Colon (tissue), 2 donors: Measurements from ENCODE around the gene TPK1.
"Not testable (repeated sequence)": the region's sequence is repeated elsewhere in the genome, so short reads cannot be mapped to it uniquely, and the experiment has no call there.

ENCODE experiments used
- FAIRE-seq: peaks from 2 replicates; lab custom pipeline; 2012; peaks lifted over from hg19 to GRCh38; lab: Jason Lieb, UNC
- donor health status: control.
- donor health status: control.

The TPK1 gene

DNA sequence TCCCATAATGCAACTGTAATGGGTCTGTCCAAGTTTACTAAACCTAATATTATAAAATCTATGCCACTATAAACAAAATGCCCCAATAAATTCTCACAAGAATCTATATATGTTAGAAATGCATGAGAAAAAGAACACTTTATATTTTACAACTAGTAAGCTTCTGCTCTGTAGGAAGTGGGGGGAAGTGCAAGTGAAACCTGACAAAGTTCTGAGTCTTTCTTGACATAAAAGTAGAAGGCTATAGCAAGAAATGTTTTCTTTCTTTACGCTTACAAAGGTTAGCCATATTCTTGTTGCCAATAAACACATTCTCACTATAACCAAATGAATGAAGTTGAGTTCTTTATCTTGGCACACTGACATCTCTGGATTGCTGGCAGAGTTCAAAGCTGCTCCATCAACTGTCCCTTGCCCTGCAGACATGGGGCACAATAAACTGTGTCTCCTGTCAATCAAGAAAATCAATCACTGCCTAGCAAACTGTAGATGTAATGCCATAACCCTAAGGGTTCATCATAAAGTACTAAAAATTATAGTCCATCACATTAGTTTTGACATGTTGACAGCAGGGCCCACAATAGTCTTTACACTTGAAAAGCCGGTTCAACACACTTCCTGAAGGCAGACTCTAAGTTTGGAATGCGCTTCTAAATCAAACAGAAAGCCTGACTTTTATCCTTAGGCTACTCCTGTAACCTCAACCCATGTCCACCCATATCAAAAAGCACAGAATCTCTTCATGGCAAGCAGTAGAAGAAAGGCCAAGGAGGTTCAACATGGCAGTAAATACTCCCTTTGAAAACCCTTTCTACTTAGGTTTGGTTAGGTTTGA, 58.6 kb downstream of the TPK1 start:
- no peak for FAIRE-seq

GRCh38 chr7:144776447-144776846, 59.4 kb downstream of the TPK1 start:
- FAIRE-seq: no peak

GRCh38 chr7:144775749-144776148, 60.1 kb downstream of the TPK1 start:
- no peak for FAIRE-seq

- FAIRE-seq: no peak
Measured at GRCh38 chr7:144771927-144772326, 63.9 kb downstream of the TPK1 start.

- FAIRE-seq: no peak
Measured at GRCh38 chr7:144771174-144771573, 64.7 kb downstream of the TPK1 start.

GRCh38 chr7:144769352-144769751, 66.5 kb downstream of the TPK1 start:
- FAIRE-seq: no peak

- FAIRE-seq: no peak
Measured at GRCh38 chr7:144768633-144769032, 67.2 kb downstream of the TPK1 start.

GRCh38 chr7:144763291-144763690, 72.6 kb downstream of the TPK1 start:
- FAIRE-seq: no peak

- no peak for FAIRE-seq
Measured at GRCh38 chr7:144762853-144763252, 73.0 kb downstream of the TPK1 start.

DNA sequence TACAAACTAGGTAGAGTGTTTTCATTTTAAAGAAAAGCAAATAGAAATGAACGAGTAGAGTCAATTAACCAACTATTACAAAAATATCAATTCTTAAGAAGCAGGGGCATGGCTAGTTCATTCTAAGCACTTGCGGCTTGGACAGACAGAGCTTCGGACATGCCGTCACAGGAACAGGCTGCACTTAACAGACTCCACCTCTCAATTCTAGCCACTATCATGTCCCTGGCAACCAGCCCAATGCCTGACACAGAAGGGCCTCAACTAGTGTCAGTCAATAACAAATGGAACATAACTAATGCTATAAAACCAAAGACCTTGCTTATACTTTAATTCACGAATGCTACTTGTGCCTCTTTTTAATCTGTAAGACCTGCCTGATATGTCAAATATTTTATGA, 74.4 kb downstream of the TPK1 start:
- FAIRE-seq: no peak

GRCh38 chr7:144759653-144760052, 76.2 kb downstream of the TPK1 start:
- no peak for FAIRE-seq

DNA sequence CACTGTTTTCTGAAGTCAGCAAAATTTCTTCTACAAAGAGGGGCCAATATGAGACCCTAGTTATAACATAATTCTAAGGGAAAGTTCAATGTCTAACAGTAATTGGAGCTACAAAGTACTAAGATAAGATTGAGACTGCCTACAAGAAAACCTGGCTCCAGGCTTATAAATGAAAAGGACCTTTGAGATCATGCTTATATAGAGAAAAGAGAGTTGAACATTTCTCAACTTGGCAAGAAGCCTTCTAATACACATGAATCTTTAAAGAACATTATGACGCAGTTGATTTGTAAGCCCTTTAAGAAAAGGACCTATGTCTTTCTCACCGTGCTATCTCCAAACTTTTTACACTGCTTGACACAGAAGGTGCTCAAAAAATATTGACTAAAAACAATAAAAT, 87.9 kb downstream of the TPK1 start:
- no peak for FAIRE-seq

- peak; percentile 21 for FAIRE-seq
Measured at GRCh38 chr7:144738708-144739314, 97.0 kb downstream of the TPK1 start.

- FAIRE-seq: no peak
Measured at GRCh38 chr7:144738146-144738545, 97.7 kb downstream of the TPK1 start.

- no peak for FAIRE-seq
Measured at GRCh38 chr7:144736880-144737493, 98.9 kb downstream of the TPK1 start.

GRCh38 chr7:144735505-144736276, 100.2 kb downstream of the TPK1 start:
- FAIRE-seq: no peak

DNA sequence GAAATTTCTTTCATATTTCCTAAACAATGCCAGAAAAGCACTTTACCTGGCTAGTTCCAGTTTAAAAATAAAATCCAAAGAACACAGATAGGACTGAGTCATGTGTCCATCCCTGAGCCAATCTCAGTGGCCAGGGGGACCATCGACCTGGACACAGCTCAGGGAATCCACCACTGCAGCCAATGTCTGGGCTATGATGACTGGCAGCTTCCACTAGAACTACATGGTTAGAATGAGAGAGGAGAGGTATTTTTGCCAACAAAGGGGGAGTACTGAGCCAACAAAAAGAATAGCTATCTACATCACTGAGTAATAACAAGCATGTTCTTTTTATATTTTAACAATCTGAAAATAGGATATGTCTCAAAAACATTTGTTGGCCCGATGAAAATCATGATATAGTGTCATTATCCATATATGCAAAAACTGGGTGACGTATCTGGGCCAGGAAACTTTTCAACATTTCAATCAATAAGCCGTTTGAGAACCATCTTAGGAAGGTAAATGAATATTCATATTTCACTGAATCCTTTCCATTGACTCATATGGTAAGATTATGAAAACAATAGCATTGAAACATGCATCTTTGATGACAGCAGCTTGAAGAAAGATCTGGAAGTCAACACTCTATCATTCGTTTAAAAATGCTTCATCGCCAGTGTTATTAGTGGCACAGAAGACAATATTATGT, 104.0 kb downstream of the TPK1 start:
- FAIRE-seq: no peak

DNA sequence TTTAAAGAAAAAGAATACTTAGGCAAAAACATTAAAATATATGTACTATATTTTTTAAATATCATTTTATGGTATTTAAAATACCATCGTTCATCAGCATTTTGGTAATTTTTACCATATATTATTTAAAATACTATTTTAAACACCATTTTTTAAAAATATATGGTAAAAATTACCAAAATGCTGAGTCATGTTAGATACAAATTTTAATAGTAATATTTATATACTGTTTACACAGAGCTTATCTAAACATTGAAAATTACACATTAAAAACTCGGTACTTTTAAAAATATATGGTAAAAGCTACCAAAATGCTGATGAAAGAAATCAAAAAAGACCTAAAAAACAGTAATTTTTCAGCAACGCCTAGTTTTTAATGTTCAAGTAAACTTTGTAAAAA, 105.6 kb downstream of the TPK1 start:
- FAIRE-seq: peak; percentile 28

DNA sequence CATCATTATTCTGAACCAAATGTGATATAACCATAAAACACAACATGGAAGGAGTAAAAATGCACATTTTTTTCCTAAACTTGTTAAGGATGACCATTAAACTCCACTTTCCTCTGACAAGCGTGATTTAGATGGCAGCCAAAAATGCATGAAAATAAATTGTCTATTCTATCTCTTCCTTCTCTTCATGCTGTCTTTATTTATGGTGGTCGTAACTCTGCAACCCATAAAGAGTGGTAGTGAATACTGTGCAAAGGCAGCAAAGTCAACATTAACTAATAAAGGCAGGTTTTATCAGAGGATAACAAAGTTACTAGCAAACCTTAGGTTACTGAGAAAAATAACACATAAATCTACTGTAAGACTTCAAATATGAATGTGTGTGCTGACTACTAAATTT, 106.6 kb downstream of the TPK1 start:
- no peak for FAIRE-seq

DNA sequence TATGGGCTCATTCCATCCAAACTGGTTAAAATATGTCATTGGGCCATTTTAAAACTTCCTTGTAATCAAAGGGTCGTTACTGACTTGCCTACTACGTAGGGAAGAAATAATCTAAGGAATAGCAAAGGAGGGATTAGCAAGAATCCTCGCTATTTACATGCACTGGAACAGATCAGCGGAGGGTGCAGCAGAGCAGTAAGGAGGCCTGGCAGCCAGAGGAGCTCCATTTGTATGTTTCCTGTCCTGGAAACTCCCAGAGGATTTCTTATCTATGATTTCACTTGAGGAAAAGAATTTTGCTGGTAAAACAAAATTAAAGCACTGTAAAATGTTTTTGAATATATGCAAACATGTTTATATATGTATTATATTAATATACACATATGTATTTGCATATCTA, 107.3 kb downstream of the TPK1 start:
- no peak for FAIRE-seq

DNA sequence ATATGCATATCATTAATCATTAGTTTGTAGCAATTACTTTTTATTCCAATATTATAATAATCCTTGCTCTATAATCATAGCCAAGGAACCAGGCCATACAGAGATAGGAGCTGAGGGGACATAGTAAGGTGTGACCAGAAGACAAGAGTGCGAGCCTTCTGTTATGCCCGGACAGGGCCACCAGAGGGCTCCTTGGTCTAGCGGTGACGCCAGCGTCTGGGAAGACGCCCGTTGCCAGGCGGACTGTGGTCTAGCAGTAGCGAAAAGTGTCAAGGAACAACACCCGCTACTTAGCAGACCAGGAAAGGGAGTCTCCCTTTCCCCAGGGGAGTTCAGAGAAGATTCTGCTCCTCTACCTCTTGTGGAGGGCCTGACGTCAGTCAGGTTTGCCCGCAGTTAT, 109.0 kb downstream of the TPK1 start:
- FAIRE-seq: not testable (repeated sequence)

DNA sequence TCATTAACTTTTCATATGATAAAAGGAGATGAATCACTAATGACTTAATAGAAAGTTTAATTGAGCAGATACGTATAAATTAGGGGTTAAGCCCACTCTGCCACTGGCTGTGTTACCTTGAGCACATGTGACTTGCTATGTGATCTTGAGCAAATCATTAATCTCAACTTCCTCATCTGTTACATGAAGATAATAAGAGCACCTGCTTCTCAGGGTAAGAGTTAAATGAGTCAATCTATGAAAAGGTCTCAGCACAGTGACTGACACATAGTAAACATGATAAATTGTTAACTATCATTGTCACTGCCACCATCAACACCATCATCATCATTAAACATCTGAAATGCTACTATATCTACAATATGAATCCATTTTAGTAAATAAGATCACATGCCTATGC, 110.8 kb downstream of the TPK1 start:
- no peak for FAIRE-seq
